Left ventricle myocardium inferior (tissue), 1 donor: ENCODE measurements around the gene FASN. TPM values are rescaled to one million over a fixed set of nuclear protein-coding genes. Genes with fewer than 3 reads are reported as not detected.

ENCODE experiments used
- DNase-seq: peaks from one replicate; pipeline ENCODE4 v3.0.0-alpha.2; 2020
- H3K27ac ChIP-seq: fragments of 200-600 bp; replicated peaks from 2 replicates; pipeline ENCODE4 v1.8.0; 2021
- H3K27me3 ChIP-seq: fragments of 200-600 bp; 2 replicates; pipeline ENCODE4 v1.8.0; 2021; ENCODE audit warnings: low read depth
- H3K36me3 ChIP-seq: fragments of 200-600 bp; 2 replicates; pipeline ENCODE4 v1.8.0; 2021
- H3K4me1 ChIP-seq: fragments of 200-600 bp; 2 replicates; pipeline ENCODE4 v1.8.0; 2021
- H3K4me3 ChIP-seq: fragments of 200-600 bp; 2 replicates; pipeline ENCODE4 v1.8.0; 2021; ENCODE audit warnings: mild to moderate bottlenecking, moderate library complexity
- H3K9me3 ChIP-seq: fragments of 200-600 bp; replicated peaks from 2 replicates; pipeline ENCODE4 v1.8.0; 2021
- CTCF ChIP-seq: fragments of 200-600 bp; IDR thresholded peaks from 2 replicates; pipeline ENCODE4 v1.8.0; 2021; ENCODE audit warnings: antibody characterized with exemption, mild to moderate bottlenecking, borderline replicate concordance
- intact Hi-C: fragments of 100-400 bp; cut with micrococcal nuclease; formaldehyde crosslinking; loops from one replicate; pipeline ENCODE4 v1.11.0; 2022
- total RNA-seq: library from RNA; stranded (reverse); fragmentation: NEBNext Ultra II Directional; extraction: Animal tissue kit (Norgen Biotek cat#: 25700); gene quantifications from one replicate; pipeline ENCODE4 v1.2.1, GENCODE V29; 2021
- donor health status: DM: no; HTN: yes; CAD: no; lungs with severe emphysema.

FASN gene
- total RNA-seq, 1 donor from 2014 or later = 13.6 TPM

GRCh38 chr17:82107341-82107860 is 9.4 kb upstream of the FASN start:
- no peaks in the 10 kb centered on the region for H3K9me3 ChIP-seq
- peak; percentile 12 for DNase-seq
- intact Hi-C loops = no loop called here
- H3K4me1 ChIP-seq = peaks cover 30% of the 10 kb centered on the region
- no peak overlapping the region for H3K27ac ChIP-seq
- peaks cover 4% of the 10 kb centered on the region for H3K36me3 ChIP-seq
- H3K27me3 ChIP-seq = no peaks in the 10 kb centered on the region
- no peak overlapping the region for H3K4me3 ChIP-seq
- peak; percentile 33 for TF ChIP-seq CTCF

GRCh38 chr17:82106688-82107305 is 8.8 kb upstream of the FASN start:
- H3K36me3 ChIP-seq = no peaks in the 10 kb centered on the region
- TF ChIP-seq CTCF = no peak
- peak overlapping the region; percentile 76 for H3K27ac ChIP-seq
- peak overlapping the region; percentile 47 for H3K4me3 ChIP-seq
- peaks cover 30% of the 10 kb centered on the region for H3K4me1 ChIP-seq
- no peaks in the 10 kb centered on the region for H3K27me3 ChIP-seq
- DNase-seq = peak; percentile 17
- intact Hi-C loops = no loop called here
- H3K9me3 ChIP-seq = no peaks in the 10 kb centered on the region

GRCh38 chr17:82105882-82106687 is 8.0 kb upstream of the FASN start:
- Histone ChIP-seq H3K9me3 (no peaks in the 10 kb centered on the region), H3K36me3 (no peaks in the 10 kb centered on the region), H3K27me3 (no peaks in the 10 kb centered on the region), H3K4me1 (peaks cover 36% of the 10 kb centered on the region), H3K27ac (peak overlapping the region; percentile 76), H3K4me3 (peak overlapping the region; percentile 47)
- no peak for DNase-seq
- intact Hi-C loops = no loop called here
- peak; percentile 26 for TF ChIP-seq CTCF

GRCh38 chr17:82105417-82105881 is 7.4 kb upstream of the FASN start:
- Histone ChIP-seq H3K4me3 (no peak overlapping the region), H3K27ac (peak overlapping the region; percentile 76), H3K4me1 (peaks cover 42% of the 10 kb centered on the region), H3K36me3 (no peaks in the 10 kb centered on the region), H3K9me3 (no peaks in the 10 kb centered on the region), H3K27me3 (no peaks in the 10 kb centered on the region)
- DNase-seq = no peak
- intact Hi-C loops = no loop called here
- no peak for TF ChIP-seq CTCF

- H3K4me3 ChIP-seq = no peak overlapping the region
- H3K9me3 ChIP-seq = no peaks in the 10 kb centered on the region
- no peak for DNase-seq
- intact Hi-C loops = no loop called here
- no peak overlapping the region for H3K27ac ChIP-seq
- TF ChIP-seq CTCF = no peak
- H3K4me1 ChIP-seq = peaks cover 46% of the 10 kb centered on the region
- no peaks in the 10 kb centered on the region for H3K27me3 ChIP-seq
- no peaks in the 10 kb centered on the region for H3K36me3 ChIP-seq
Observed at GRCh38 chr17:82104797-82105416, 6.9 kb upstream of the FASN start.
